Panc1 (cell line): ENCODE results near the gene TGFB2.

Source experiments
- CTCF ChIP-seq: fragments of 450-650 bp; IDR thresholded peaks from 2 replicates; pipeline ENCODE4 v1.5.1; 2017; ENCODE audit warnings: mild to moderate bottlenecking
- REST ChIP-seq, 2 experiments: IDR thresholded peaks; 2 replicates each; pipeline ENCODE4 v1.6.1; 2011 to 2012; ENCODE audit warnings: low read depth in 2 of 2, control low read depth in 1 of 2, low read length in 1 of 2, mild to moderate bottlenecking in 1 of 2, moderate library complexity in 1 of 2; ENCODE audit not compliant: insufficient read depth in 1 of 2
- TCF7L2 ChIP-seq: IDR thresholded peaks from 2 replicates; pipeline ENCODE4 v1.6.1; 2011; ENCODE audit warnings: mild to moderate bottlenecking, low read depth, low read length, inconsistent platforms

- TF ChIP-seq TCF7L2 = no peak
- TF ChIP-seq REST (IDR thresholded peaks at IDR 0.05; ENCODE audit: insufficient read depth in 1 of 2, low read depth in 2 of 2, low read length in 1 of 2) = no peak
- TF ChIP-seq CTCF = no peak
These were observed 90.4 kb downstream of the TGFB2 start for GRCh38 chr1:218435528-218435927.
